ENCODE data around the gene BTBD17.

BTBD17 gene

GRCh38 chr17:74387365-74388218 is 25.9 kb upstream of the BTBD17 start:
- H3K9me2 ChIP-seq (replicated peaks; ENCODE audit: low read depth, low read length) = no peaks in the 10 kb centered on the region
- no peaks in the 10 kb centered on the region for H3K27me3 ChIP-seq (ENCODE audit: insufficient read depth, low read length, poor library complexity, severe bottlenecking)
- H3K79me2 ChIP-seq (ENCODE audit: insufficient read depth, low read length) = no peaks in the 10 kb centered on the region
- no peaks in the 10 kb centered on the region for H3K4me1 ChIP-seq (ENCODE audit: insufficient read depth, low read length, poor library complexity, severe bottlenecking)
- H3F3A ChIP-seq (ENCODE audit: low read depth) = no peaks in the 10 kb centered on the region
- no peak overlapping the region for H3K4me2 ChIP-seq (ENCODE audit: low read depth, low read length, poor library complexity, severe bottlenecking)
- no peak overlapping the region for H3K9ac ChIP-seq (ENCODE audit: low read depth, low read length, poor library complexity, severe bottlenecking)
- H2AFZ ChIP-seq (ENCODE audit: low read length) = no peak overlapping the region
- no peak overlapping the region for H3K4me3 ChIP-seq (ENCODE audit: low read length, poor library complexity, severe bottlenecking)
- no peaks in the 10 kb centered on the region for H3K36me3 ChIP-seq (ENCODE audit: insufficient read depth, low read length)
- no peaks in the 10 kb centered on the region for H4K20me1 ChIP-seq (ENCODE audit: insufficient read depth, low read length, poor library complexity, severe bottlenecking)
- TF ChIP-seq EZH2phosphoT487 (IDR thresholded peaks at IDR 0.05; ENCODE audit: borderline replicate concordance) = no peak
- TF ChIP-seq, protein P1, sequence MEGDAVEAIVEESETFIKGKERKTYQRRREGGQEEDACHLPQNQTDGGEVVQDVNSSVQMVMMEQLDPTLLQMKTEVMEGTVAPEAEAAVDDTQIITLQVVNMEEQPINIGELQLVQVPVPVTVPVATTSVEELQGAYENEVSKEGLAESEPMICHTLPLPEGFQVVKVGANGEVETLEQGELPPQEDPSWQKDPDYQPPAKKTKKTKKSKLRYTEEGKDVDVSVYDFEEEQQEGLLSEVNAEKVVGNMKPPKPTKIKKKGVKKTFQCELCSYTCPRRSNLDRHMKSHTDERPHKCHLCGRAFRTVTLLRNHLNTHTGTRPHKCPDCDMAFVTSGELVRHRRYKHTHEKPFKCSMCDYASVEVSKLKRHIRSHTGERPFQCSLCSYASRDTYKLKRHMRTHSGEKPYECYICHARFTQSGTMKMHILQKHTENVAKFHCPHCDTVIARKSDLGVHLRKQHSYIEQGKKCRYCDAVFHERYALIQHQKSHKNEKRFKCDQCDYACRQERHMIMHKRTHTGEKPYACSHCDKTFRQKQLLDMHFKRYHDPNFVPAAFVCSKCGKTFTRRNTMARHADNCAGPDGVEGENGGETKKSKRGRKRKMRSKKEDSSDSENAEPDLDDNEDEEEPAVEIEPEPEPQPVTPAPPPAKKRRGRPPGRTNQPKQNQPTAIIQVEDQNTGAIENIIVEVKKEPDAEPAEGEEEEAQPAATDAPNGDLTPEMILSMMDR (conservative IDR thresholded peaks at IDR 0.05; ENCODE audit: low read length) = no peak
- no peaks in the 10 kb centered on the region for H3K9me3 ChIP-seq (ENCODE audit: insufficient read depth, low read depth, low read length)

GRCh38 chr17:74386386-74386785 is 24.7 kb upstream of the BTBD17 start:
- TF ChIP-seq, protein P1 (conservative IDR thresholded peaks at IDR 0.05; ENCODE audit: low read length) = no peak
- no peak for TF ChIP-seq EZH2phosphoT487 (IDR thresholded peaks at IDR 0.05; ENCODE audit: borderline replicate concordance)
- no peaks in the 10 kb centered on the region for H3K9me3 ChIP-seq (ENCODE audit: insufficient read depth, low read depth, low read length)
- no peaks in the 10 kb centered on the region for H3K4me1 ChIP-seq (ENCODE audit: insufficient read depth, low read length, poor library complexity, severe bottlenecking)
- no peak overlapping the region for H3K4me2 ChIP-seq (ENCODE audit: low read depth, low read length, poor library complexity, severe bottlenecking)
- no peaks in the 10 kb centered on the region for H3K79me2 ChIP-seq (ENCODE audit: insufficient read depth, low read length)
- H2AFZ ChIP-seq (ENCODE audit: low read length) = no peak overlapping the region
- no peaks in the 10 kb centered on the region for H3K9me2 ChIP-seq (replicated peaks; ENCODE audit: low read depth, low read length)
- H4K20me1 ChIP-seq (ENCODE audit: insufficient read depth, low read length, poor library complexity, severe bottlenecking) = no peaks in the 10 kb centered on the region
- no peaks in the 10 kb centered on the region for H3F3A ChIP-seq (ENCODE audit: low read depth)
- no peak overlapping the region for H3K4me3 ChIP-seq (ENCODE audit: low read length, poor library complexity, severe bottlenecking)
- no peaks in the 10 kb centered on the region for H3K36me3 ChIP-seq (ENCODE audit: insufficient read depth, low read length)
- H3K27me3 ChIP-seq (ENCODE audit: insufficient read depth, low read length, poor library complexity, severe bottlenecking) = no peaks in the 10 kb centered on the region
- H3K9ac ChIP-seq (ENCODE audit: low read depth, low read length, poor library complexity, severe bottlenecking) = no peak overlapping the region

DNA sequence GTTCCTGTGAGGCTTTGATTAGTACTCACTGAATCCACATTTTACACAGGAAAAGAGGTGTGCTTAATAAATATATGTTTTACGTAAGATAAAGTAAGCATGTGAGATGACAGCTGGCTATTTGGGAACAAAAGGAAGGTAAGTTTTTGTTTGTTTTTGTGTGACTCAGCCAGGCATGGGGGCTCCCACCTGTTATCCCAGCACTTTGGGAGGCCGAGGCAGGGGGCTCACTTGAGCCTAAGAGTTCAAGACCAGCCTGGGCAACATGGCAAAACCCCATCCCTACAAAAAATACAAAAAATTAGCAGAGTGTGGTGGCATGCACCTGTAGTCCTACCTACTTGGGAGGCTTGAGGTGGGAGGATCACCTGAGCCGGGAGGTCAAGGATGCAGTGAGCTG is 23.5 kb upstream of the BTBD17 start:
- H3F3A ChIP-seq (ENCODE audit: low read depth) = no peaks in the 10 kb centered on the region
- no peaks in the 10 kb centered on the region for H3K79me2 ChIP-seq (ENCODE audit: insufficient read depth, low read length)
- H3K4me1 ChIP-seq (ENCODE audit: insufficient read depth, low read length, poor library complexity, severe bottlenecking) = peaks cover 4% of the 10 kb centered on the region
- no peak overlapping the region for H3K9ac ChIP-seq (ENCODE audit: low read depth, low read length, poor library complexity, severe bottlenecking)
- no peak overlapping the region for H2AFZ ChIP-seq (ENCODE audit: low read length)
- no peaks in the 10 kb centered on the region for H4K20me1 ChIP-seq (ENCODE audit: insufficient read depth, low read length, poor library complexity, severe bottlenecking)
- H3K27me3 ChIP-seq (ENCODE audit: insufficient read depth, low read length, poor library complexity, severe bottlenecking) = no peaks in the 10 kb centered on the region
- TF ChIP-seq, protein P1 (conservative IDR thresholded peaks at IDR 0.05; ENCODE audit: low read length) = no peak
- no peak for TF ChIP-seq EZH2phosphoT487 (IDR thresholded peaks at IDR 0.05; ENCODE audit: borderline replicate concordance)
- no peaks in the 10 kb centered on the region for H3K36me3 ChIP-seq (ENCODE audit: insufficient read depth, low read length)
- H3K9me2 ChIP-seq (replicated peaks; ENCODE audit: low read depth, low read length) = no peaks in the 10 kb centered on the region
- no peak overlapping the region for H3K4me3 ChIP-seq (ENCODE audit: low read length, poor library complexity, severe bottlenecking)
- no peak overlapping the region for H3K4me2 ChIP-seq (ENCODE audit: low read depth, low read length, poor library complexity, severe bottlenecking)
- no peaks in the 10 kb centered on the region for H3K9me3 ChIP-seq (ENCODE audit: insufficient read depth, low read depth, low read length)

All from Loucy (cell line).